GM19351 (cell line): ENCODE measurements around the gene ZNF683.
"Not testable (repeated sequence)": the region's sequence is repeated elsewhere in the genome, so short reads cannot be mapped to it uniquely, and the experiment has no call there.

Experiments used
- ATAC-seq: cut with Tn5 transposase; IDR thresholded peaks from one replicate; pipeline ENCODE4 v1.9.1; 2021; ENCODE audit warnings: mild to moderate bottlenecking, moderate library complexity; ENCODE audit not compliant: unreplicated experiment

The ZNF683 gene

GRCh38 chr1:26372611-26373010 lies at the start of gene ZNF683:
TSS of gene ZNF683 (minus strand) at chr1:26372750. CDS start at chr1:26368571, 4,179 bp downstream.
- ATAC-seq: not testable (repeated sequence)

DNA sequence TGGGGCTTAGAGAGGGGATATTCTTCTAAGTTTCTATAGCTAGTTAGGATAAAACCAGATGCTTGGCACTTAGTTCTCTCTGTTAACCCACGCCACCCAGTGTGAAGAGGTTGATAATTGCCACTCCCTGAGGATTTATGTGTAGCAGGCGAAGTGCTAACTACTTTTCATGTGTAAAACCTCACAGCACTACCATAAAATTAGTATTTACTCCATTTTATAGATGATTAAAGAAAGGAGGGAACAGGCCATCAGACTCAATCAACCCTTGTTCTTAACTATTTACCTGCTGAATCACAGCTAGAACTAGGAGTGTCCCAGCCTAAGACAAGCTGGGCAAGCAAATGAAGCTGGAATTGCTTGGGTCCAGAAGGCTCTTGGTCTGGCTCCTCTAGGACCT lies 46.9 kb upstream of the ZNF683 start:
- no peak for ATAC-seq

DNA sequence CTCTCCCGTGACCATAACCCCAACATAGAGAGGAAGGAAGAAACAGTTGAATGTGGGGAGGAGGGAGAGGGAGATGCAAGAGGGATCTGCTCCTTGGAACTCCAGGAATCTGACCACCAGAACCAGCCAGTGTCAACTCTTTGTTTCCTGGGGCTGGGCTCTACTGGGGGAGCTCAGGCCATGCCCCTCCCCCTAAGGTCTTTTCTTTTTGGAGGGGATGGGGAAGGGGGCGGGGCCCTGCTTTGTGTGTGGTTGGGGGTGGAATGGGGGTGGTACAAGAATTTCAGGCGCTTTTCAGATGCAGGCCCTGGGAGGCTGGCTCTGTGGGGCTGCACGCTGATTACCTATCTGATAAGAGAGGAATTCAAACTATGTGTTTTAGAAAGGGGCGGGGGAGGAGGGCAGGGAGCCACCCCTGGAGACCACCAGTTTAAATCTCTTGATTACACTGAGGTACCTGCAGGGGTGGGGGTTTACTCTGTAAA lies 46.4 kb upstream of the ZNF683 start:
- no peak for ATAC-seq

DNA sequence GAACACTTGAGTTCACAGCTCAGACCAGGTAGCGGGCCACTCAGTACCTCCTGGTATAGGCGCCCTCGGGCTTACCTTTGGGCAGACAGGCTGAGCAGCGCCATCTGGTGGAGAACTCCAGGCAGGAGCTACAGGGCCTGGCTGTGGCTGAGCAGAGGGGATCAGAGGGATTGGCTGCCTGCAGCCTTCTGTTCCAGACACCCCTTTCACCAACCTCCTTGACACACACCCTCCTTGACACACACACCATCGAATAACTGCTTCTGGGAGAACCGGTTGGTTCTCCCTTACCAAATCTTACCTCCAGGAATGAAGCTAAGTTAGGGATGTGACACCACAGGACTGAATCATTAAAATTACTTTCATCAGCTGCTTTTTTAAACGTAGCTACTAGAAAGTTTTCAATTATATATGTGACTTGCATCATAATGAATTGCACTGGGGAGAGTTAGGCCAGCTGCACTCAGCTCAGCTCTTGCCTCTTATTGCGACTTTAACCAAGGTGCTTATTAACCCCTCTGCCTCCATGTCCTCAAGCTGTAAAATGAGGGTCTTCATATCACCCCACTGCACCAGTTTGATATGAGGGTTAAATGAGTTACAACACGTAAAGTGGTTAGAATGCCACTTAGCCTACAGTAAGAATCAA lies 44.7 kb upstream of the ZNF683 start:
- ATAC-seq: no peak

GRCh38 chr1:26413031-26413430 lies 40.5 kb upstream of the ZNF683 start:
- ATAC-seq: no peak

GRCh38 chr1:26412180-26412840 lies 39.8 kb upstream of the ZNF683 start:
- ATAC-seq: no peak

DNA sequence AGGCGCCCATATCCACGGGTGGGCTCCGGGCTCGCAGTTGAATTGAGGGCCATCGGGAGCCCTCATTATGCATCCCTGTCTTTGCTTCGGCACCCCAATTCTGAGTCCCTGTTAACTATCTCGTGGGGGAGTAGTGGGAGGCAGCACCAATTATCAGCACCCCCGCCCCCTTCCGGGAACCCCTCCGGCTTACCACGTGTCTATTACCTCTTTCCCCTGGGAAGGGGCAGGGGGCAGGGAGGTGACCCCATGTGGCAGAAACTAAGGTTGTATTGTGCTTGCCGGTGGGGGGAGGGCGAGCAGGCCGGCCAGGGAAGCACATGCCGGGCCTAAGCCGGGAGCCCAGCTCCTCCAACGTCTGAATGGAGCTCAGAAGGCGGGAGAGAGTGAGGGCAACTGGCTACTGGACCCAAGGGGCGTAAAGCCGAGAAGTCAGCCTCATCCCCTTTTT lies 39.1 kb upstream of the ZNF683 start:
- no peak for ATAC-seq

- ATAC-seq: no peak
Observed at GRCh38 chr1:26410706-26411623, 38.4 kb upstream of the ZNF683 start, which contains the start of gene LIN28A. TSS of gene LIN28A (plus strand) at chr1:26410817. CDS start at chr1:26410892, 75 bp downstream.

- no peak for ATAC-seq
Observed at GRCh38 chr1:26409191-26409807, 36.7 kb upstream of the ZNF683 start.

- no peak for ATAC-seq
Observed at GRCh38 chr1:26408604-26409003, 36.1 kb upstream of the ZNF683 start.

- no peak for ATAC-seq
Observed at GRCh38 chr1:26405281-26405915, 32.8 kb upstream of the ZNF683 start.

GRCh38 chr1:26404641-26405040 lies 32.1 kb upstream of the ZNF683 start:
- no peak for ATAC-seq

- no peak for ATAC-seq
Observed at GRCh38 chr1:26403656-26404055, 31.1 kb upstream of the ZNF683 start.

GRCh38 chr1:26401891-26402290 lies 29.3 kb upstream of the ZNF683 start:
- ATAC-seq: no peak

GRCh38 chr1:26399034-26399433 lies 26.5 kb upstream of the ZNF683 start:
- ATAC-seq: no peak

DNA sequence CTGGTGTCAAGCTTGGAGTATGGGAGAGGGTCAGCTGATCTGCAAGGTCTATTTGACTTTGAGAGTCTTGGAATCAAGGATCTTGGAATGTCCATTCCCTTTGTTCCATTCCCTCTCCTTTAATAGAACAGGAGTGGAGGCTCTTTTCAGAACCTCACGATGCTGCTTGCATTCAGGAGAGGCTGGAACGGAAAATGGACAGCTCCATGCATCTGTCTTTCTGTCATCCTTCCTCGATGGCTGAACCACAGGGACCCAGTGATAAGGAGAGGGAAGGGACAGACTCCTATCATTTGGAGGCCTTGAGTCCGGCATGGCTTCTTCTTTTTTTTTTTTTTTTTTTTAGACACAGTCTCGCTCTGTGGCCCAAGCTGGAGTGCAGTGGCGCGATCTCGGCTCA lies 23.2 kb upstream of the ZNF683 start:
- no peak for ATAC-seq

DNA sequence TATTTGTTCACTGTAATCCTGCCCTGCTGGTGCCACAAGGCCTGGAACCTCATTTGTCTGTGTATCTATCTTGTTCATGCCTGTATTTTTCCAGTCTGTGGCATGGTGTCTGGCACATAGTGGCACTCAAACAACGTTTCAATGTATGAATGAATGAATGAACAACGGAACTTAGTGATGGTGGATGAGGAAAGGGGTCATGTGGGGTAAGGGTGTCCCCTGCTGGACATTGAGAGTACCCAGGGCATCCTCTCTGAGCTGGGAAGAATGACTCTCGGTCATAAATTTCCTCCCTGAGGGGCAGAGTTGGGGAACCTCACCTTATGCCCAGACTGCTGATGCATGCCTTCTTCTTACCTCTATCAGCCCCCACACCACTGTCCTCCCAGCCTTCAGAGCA lies 18.9 kb upstream of the ZNF683 start:
- no peak for ATAC-seq

DNA sequence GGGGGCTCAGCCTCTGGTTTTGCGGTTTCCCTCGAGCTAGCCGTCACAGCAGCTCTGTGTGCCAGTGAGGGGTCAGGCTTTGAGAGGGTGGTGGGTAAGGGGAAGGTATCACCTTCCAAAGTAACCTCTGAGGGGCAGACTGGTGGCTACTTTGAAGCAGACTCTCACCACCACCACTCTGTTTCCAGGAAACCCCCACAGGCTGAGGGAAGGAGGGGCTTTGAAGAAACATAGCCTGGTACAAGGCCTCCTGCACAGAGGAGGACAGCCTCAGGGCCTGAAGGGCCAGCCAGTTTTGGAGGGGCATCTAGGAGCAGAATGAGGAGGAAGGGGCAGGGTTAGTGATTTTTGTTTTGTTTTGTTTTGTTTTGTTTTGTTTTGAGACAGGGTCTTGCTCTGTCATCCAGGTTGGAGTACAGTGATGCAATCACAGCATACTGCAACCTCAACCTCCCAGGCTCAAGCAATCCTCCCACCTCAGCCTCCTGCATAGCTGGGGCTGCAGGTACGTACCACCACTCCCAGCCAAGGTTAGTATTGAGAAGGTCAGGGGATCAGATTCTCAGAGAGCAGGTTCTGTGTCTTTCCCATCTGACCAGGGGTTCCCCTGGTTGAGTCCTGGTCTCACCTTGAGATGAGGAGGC lies 17.2 kb upstream of the ZNF683 start:
- no peak for ATAC-seq

GRCh38 chr1:26388791-26389445 lies 16.4 kb upstream of the ZNF683 start:
- no peak for ATAC-seq
